Gastroesophageal sphincter (tissue), 3 donors: ENCODE measurements around the gene ETV6.

Source experiments
- EP300 ChIP-seq: sonication (generic); formaldehyde crosslinking; IDR thresholded peaks from one replicate; pipeline ENCODE4 v1.6.1; 2017; ENCODE audit warnings: antibody characterized with exemption, mild to moderate bottlenecking
- POLR2A ChIP-seq, 2 donors: fragments of 450-650 bp; IDR thresholded peaks; one replicate each; pipeline ENCODE4 v1.6.1; 2017; ENCODE audit warnings: antibody characterized with exemption in 2 of 2, mild to moderate bottlenecking in 2 of 2, moderate library complexity in 1 of 2
- TF ChIP-seq, protein P1 (sequence below), 4 experiments: fragments of 200-600 bp in 2 of 4; fragments of 450-650 bp in 2 of 4; sonication (generic) in 1 of 4; IDR thresholded peaks; one replicate each; pipeline ENCODE4 v1.5.1; 2017 to 2019; ENCODE audit warnings: antibody characterized with exemption in 4 of 4, mild to moderate bottlenecking in 2 of 4, moderate library complexity in 2 of 4

DNA sequence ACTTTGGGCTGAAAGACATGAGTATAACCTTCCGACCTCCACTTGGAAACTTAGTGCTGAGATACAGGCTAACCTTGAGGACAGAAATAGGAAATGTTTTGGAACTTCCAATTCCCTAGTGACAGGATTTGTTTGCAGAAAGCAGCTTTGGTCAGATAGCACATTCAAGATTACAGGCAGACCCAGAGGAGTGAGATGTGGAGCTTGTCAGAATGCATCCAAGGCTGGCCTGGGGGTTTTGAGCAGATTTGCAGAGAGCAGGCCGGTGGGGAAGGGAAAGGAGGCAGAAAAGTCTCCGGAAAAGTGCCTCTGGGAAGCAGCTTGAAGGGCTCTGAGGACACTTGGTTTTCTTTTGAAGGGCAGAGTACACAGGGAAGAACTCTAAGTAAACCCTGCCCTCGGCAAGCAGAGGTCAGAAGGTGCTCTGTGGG is 180.3 kb downstream of the ETV6 start:
- TF ChIP-seq EP300: no peak
- TF ChIP-seq POLR2A (IDR thresholded peaks at IDR 0.05): no peak
- TF ChIP-seq, protein P1, sequence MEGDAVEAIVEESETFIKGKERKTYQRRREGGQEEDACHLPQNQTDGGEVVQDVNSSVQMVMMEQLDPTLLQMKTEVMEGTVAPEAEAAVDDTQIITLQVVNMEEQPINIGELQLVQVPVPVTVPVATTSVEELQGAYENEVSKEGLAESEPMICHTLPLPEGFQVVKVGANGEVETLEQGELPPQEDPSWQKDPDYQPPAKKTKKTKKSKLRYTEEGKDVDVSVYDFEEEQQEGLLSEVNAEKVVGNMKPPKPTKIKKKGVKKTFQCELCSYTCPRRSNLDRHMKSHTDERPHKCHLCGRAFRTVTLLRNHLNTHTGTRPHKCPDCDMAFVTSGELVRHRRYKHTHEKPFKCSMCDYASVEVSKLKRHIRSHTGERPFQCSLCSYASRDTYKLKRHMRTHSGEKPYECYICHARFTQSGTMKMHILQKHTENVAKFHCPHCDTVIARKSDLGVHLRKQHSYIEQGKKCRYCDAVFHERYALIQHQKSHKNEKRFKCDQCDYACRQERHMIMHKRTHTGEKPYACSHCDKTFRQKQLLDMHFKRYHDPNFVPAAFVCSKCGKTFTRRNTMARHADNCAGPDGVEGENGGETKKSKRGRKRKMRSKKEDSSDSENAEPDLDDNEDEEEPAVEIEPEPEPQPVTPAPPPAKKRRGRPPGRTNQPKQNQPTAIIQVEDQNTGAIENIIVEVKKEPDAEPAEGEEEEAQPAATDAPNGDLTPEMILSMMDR (IDR thresholded peaks at IDR 0.05): no peak
